ENCODE measurements around the gene METTL5. TPM values are rescaled to one million over a fixed set of nuclear protein-coding genes. Genes with fewer than 3 reads are reported as not detected.

METTL5 gene
- total RNA-seq, 1 experiment from 2014 or later, result 94.7 TPM

- no peaks in the 10 kb centered on the region for H3K27me3 ChIP-seq (ENCODE audit: insufficient read depth, low read length)
- Mint-ChIP-seq H3K36me3 (ENCODE audit: insufficient read depth in 1 of 3, low read depth in 3 of 3) (peaks cover 0 to 3% (median 1%) of the 10 kb centered on the region in 3 experiments; a peak in 2 of 7 replicates), H3K4me1 (peaks cover 0 to 4% of the 10 kb centered on the region in 2 experiments; a peak in 1 of 4 replicates), H3K27ac (no peak overlapping the region), H3K27me3 (ENCODE audit: low read depth) (no peaks in the 10 kb centered on the region), H3K9me3 (no peaks in the 10 kb centered on the region), H3K4me3 (no peak overlapping the region)
- no peak overlapping the region for H4K91ac ChIP-seq (ENCODE audit: insufficient read length, low read depth, low read length)
- no peak overlapping the region for H2BK120ac ChIP-seq (ENCODE audit: low read depth, low read length, poor library complexity, severe bottlenecking)
- no peak overlapping the region for H3K4ac ChIP-seq (ENCODE audit: low read depth, low read length)
- no peaks in the 10 kb centered on the region for H3K23me2 ChIP-seq (ENCODE audit: insufficient read length, low read depth, low read length, poor library complexity, severe bottlenecking)
- H3K9ac ChIP-seq (ENCODE audit: extremely low read depth, insufficient read length, low read length), result no peak overlapping the region
- H2AK5ac ChIP-seq (ENCODE audit: insufficient read length, low read length), result no peak overlapping the region
- H3K4me1 ChIP-seq (ENCODE audit: insufficient read depth, low read length), result no peaks in the 10 kb centered on the region
- no peaks in the 10 kb centered on the region for H3K79me2 ChIP-seq (ENCODE audit: insufficient read depth, low read length)
- no peak for DNase-seq
- no peak overlapping the region for H3K23ac ChIP-seq (ENCODE audit: insufficient read length, low read depth, low read length)
- no peaks in the 10 kb centered on the region for H4K20me1 ChIP-seq (ENCODE audit: control insufficient read depth, insufficient read depth, insufficient read length)
- H3K14ac ChIP-seq (ENCODE audit: insufficient read depth, low read length), result no peak overlapping the region
- no peak overlapping the region for H3K27ac ChIP-seq (ENCODE audit: insufficient read length, low read depth, low read length)
- no CpG with 5 or more reads among the region's 2 CpGs for WGBS (ENCODE audit: extremely low coverage, insufficient read length, low lambda C conversion rate)
- no peak overlapping the region for H4K5ac ChIP-seq (ENCODE audit: insufficient read length, low read depth, low read length)
- no peak overlapping the region for H2BK20ac ChIP-seq (ENCODE audit: low read depth, low read length, poor library complexity, severe bottlenecking)
- no peak overlapping the region for H2BK12ac ChIP-seq (ENCODE audit: insufficient read length, low read depth, low read length)
- H3K4me2 ChIP-seq (ENCODE audit: insufficient read depth, insufficient read length, low read length), result no peak overlapping the region
- H3K18ac ChIP-seq (ENCODE audit: insufficient read length, low read depth, low read length), result no peak overlapping the region
- H3T11ph ChIP-seq (ENCODE audit: low read length), result no peak overlapping the region
- no peak for TF ChIP-seq CTCF (conservative IDR thresholded peaks at IDR 0.05)
- no peak overlapping the region for H2BK15ac ChIP-seq (ENCODE audit: low read depth, low read length)
- no peak overlapping the region for H3K56ac ChIP-seq (ENCODE audit: insufficient read length, low read depth, low read length)
- H3K79me1 ChIP-seq (ENCODE audit: insufficient read depth, low read depth, low read length, poor library complexity, severe bottlenecking), result no peaks in the 10 kb centered on the region
- H2BK5ac ChIP-seq (ENCODE audit: insufficient read length, low read length), result no peak overlapping the region
- H3K9me3 ChIP-seq (ENCODE audit: control insufficient read depth, low read depth, low read length), result no peaks in the 10 kb centered on the region
- H4K8ac ChIP-seq (replicated peaks; ENCODE audit: insufficient read length, low read depth, low read length), result no peak overlapping the region
- H2AFZ ChIP-seq (ENCODE audit: low read length), result no peak overlapping the region
These were observed 48.4 kb downstream of the METTL5 start for GRCh38 chr2:169776252-169776761.

All from H9 (cell line).